SW 1271 (cell line): ENCODE data around the gene TADA2A.
"Not testable (repeated sequence)": the region's sequence is repeated elsewhere in the genome, so short reads cannot be mapped to it uniquely, and the experiment has no call there.

Experiments used
- DNase-seq, 2 experiments: peaks; one replicate each; lab custom pipeline; 2025; lab: John Stamatoyannopoulos, UW

TADA2A gene

GRCh38 chr17:37490638-37491614 lies 84.2 kb downstream of the TADA2A start:
- peak; percentile 87 to 89 for DNase-seq

GRCh38 chr17:37492167-37492566 lies 85.5 kb downstream of the TADA2A start:
- DNase-seq = no peak

- peak in 1 of 2 experiments; percentile 31 for DNase-seq
Measured at GRCh38 chr17:37493249-37494027, 86.8 kb downstream of the TADA2A start.

GRCh38 chr17:37494401-37494831 lies 87.7 kb downstream of the TADA2A start:
- no peak for DNase-seq

- no peak for DNase-seq
Measured at GRCh38 chr17:37494971-37495370, 88.3 kb downstream of the TADA2A start.

GRCh38 chr17:37500378-37500777 lies 93.7 kb downstream of the TADA2A start:
- DNase-seq = no peak

- no peak for DNase-seq
Measured at GRCh38 chr17:37502009-37502936, 95.6 kb downstream of the TADA2A start.

- DNase-seq = no peak
Measured at GRCh38 chr17:37503148-37503547, 96.5 kb downstream of the TADA2A start.

- DNase-seq = no peak
Measured at GRCh38 chr17:37505333-37505732, 98.6 kb downstream of the TADA2A start.

GRCh38 chr17:37506678-37507077 lies 100.0 kb downstream of the TADA2A start:
- DNase-seq = peak; percentile 26 to 44

GRCh38 chr17:37507111-37507510 lies 100.4 kb downstream of the TADA2A start:
- DNase-seq = no peak

- no peak for DNase-seq
Measured at GRCh38 chr17:37510056-37510455, 103.4 kb downstream of the TADA2A start.

- not testable (repeated sequence) for DNase-seq
Measured at GRCh38 chr17:37511642-37512041, 105.0 kb downstream of the TADA2A start.

GRCh38 chr17:37512442-37513068 lies 105.9 kb downstream of the TADA2A start:
- DNase-seq = no peak

- DNase-seq = no peak
Measured at GRCh38 chr17:37513711-37514110, 107.0 kb downstream of the TADA2A start.

- DNase-seq = no peak
Measured at GRCh38 chr17:37516127-37516571, 109.5 kb downstream of the TADA2A start.

GRCh38 chr17:37517881-37518280 lies 111.2 kb downstream of the TADA2A start:
- no peak for DNase-seq

- DNase-seq = no peak
Measured at GRCh38 chr17:37518826-37519225, 112.1 kb downstream of the TADA2A start.

- DNase-seq = no peak
Measured at GRCh38 chr17:37519251-37519985, 112.7 kb downstream of the TADA2A start.

GRCh38 chr17:37520174-37520573 lies 113.5 kb downstream of the TADA2A start:
- DNase-seq = no peak
